IMR-90 (cell line): ENCODE data around the gene OPRL1. TPM values are rescaled to one million over a fixed set of nuclear protein-coding genes. Genes with fewer than 3 reads are reported as not detected.

Source experiments
- ATAC-seq: fragments of 200-7000 bp; cut with Tn5 transposase; 2 replicates; pipeline ENCODE4 v1.9.1; 2020; ENCODE audit warnings: low read depth, mild to moderate bottlenecking, moderate library complexity
- BruUV-seq: library from RNA; stranded (reverse); fragments of 400-500 nt; replicated peaks from 2 replicates; lab custom pipeline; 2021; lab: Mats Ljungman, UMichigan
- CTCF ChIA-PET: fragments of 300-600 bp; formaldehyde crosslinking; extraction: SDS; loops from one replicate; lab custom pipeline; 2021; ENCODE audit warnings: antibody characterized with exemption; lab: Yijun Ruan, JAX
- POLR2A ChIA-PET: fragments of 300-600 bp; sonication (Branson Sonifier 250); formaldehyde crosslinking; loops from one replicate; lab custom pipeline; 2022; ENCODE audit warnings: antibody characterized with exemption; ENCODE audit not compliant: unreplicated experiment; lab: Charles Lee
- DNase-seq: peaks from one replicate; pipeline ENCODE4 v3.0.0; 2013
- H2AFZ ChIP-seq: replicated peaks from 2 replicates; pipeline ENCODE3; 2013; ENCODE audit warnings: low read length, mild to moderate bottlenecking; ENCODE audit not compliant: poor library complexity
- H2AK5ac ChIP-seq: 2 replicates; pipeline ENCODE4 v1.6.1; 2013; ENCODE audit warnings: low read depth, low read length, inconsistent platforms
- H2AK9ac ChIP-seq: replicated peaks from 2 replicates; pipeline ENCODE3; 2013; ENCODE audit warnings: mild to moderate bottlenecking, low read depth, low read length, moderate library complexity; ENCODE audit not compliant: poor library complexity
- H2BK120ac ChIP-seq: 2 replicates; pipeline ENCODE4 v1.6.1; 2013; ENCODE audit warnings: low read depth, low read length, inconsistent platforms
- H2BK15ac ChIP-seq: 3 replicates; pipeline ENCODE4 v1.6.1; 2013; ENCODE audit warnings: low read depth, low read length, inconsistent platforms
- H2BK20ac ChIP-seq: 2 replicates; pipeline ENCODE4 v1.6.1; 2013; ENCODE audit warnings: low read depth, mild to moderate bottlenecking, inconsistent platforms, low read length, moderate library complexity
- H2BK5ac ChIP-seq: 2 replicates; pipeline ENCODE4 v1.6.1; 2013; ENCODE audit warnings: mild to moderate bottlenecking, low read depth, low read length, inconsistent platforms; ENCODE audit not compliant: poor library complexity, severe bottlenecking
- H3K14ac ChIP-seq: replicated peaks from 2 replicates; pipeline ENCODE4 v1.6.1; 2013; ENCODE audit warnings: low read depth, low read length, inconsistent platforms
- H3K18ac ChIP-seq: 2 replicates; pipeline ENCODE4 v1.6.1; 2013; ENCODE audit warnings: low read depth, low read length, control low read depth
- H3K23ac ChIP-seq: 2 replicates; pipeline ENCODE4 v1.6.1; 2013; ENCODE audit warnings: low read depth, low read length, inconsistent platforms
- H3K27ac ChIP-seq: 2 replicates; pipeline ENCODE4 v1.5.1; 2013; ENCODE audit warnings: mild to moderate bottlenecking, control low read depth, low read length; ENCODE audit not compliant: insufficient read depth
- H3K27me3 ChIP-seq: 2 replicates; pipeline ENCODE4 v1.6.1; 2013; ENCODE audit warnings: low read length; ENCODE audit not compliant: control insufficient read depth, insufficient read depth
- H3K36me3 ChIP-seq: 2 replicates; pipeline ENCODE4 v1.6.1; 2013; ENCODE audit warnings: low read length, mixed read lengths; ENCODE audit not compliant: control insufficient read depth, insufficient read depth
- H3K4ac ChIP-seq: 2 replicates; pipeline ENCODE4 v1.6.1; 2013; ENCODE audit warnings: low read depth, low read length, inconsistent platforms
- H3K4me1 ChIP-seq: 2 replicates; pipeline ENCODE4 v1.6.1; 2013; ENCODE audit warnings: low read length, mixed read lengths; ENCODE audit not compliant: control insufficient read depth, insufficient read depth
- H3K4me2 ChIP-seq: 2 replicates; pipeline ENCODE4 v1.6.1; 2013; ENCODE audit warnings: low read depth, mild to moderate bottlenecking, control low read depth, low read length, moderate library complexity
- H3K4me3 ChIP-seq: 2 replicates; pipeline ENCODE4 v1.5.1; 2013; ENCODE audit warnings: low read depth, mild to moderate bottlenecking, control low read depth, low read length, moderate library complexity; ENCODE audit not compliant: insufficient read depth
- H3K56ac ChIP-seq: 2 replicates; pipeline ENCODE4 v1.6.1; 2013; ENCODE audit warnings: low read length, inconsistent platforms; ENCODE audit not compliant: insufficient read depth; ENCODE audit errors: extremely low read depth
- H3K79me1 ChIP-seq, 2 experiments: 2 replicates each; pipeline ENCODE4 v1.6.1; 2013; ENCODE audit warnings: low read length in 2 of 2, inconsistent platforms in 1 of 2, low read depth in 1 of 2
- H3K9ac ChIP-seq: 2 replicates; pipeline ENCODE4 v1.6.1; 2013; ENCODE audit warnings: low read depth, low read length, control low read depth
- H3K9me1 ChIP-seq: 2 replicates; pipeline ENCODE4 v1.6.1; 2013; ENCODE audit warnings: low read length, inconsistent platforms; ENCODE audit not compliant: insufficient read depth
- H3K9me3 ChIP-seq: 2 replicates; pipeline ENCODE4 v1.6.1; 2013; ENCODE audit warnings: low read length; ENCODE audit not compliant: control insufficient read depth, insufficient read depth
- H4K20me1 ChIP-seq: 2 replicates; pipeline ENCODE4 v1.6.1; 2013; ENCODE audit warnings: low read length, inconsistent platforms; ENCODE audit not compliant: insufficient read depth
- H4K5ac ChIP-seq: 2 replicates; pipeline ENCODE4 v1.6.1; 2013; ENCODE audit warnings: mild to moderate bottlenecking, low read depth, low read length, control low read depth
- H4K8ac ChIP-seq, 2 experiments: 2 replicates each; pipeline ENCODE4 v1.6.1; 2013; ENCODE audit warnings: low read depth in 2 of 2, low read length in 2 of 2, control low read depth in 1 of 2, inconsistent platforms in 1 of 2
- H4K91ac ChIP-seq: 2 replicates; pipeline ENCODE4 v1.6.1; 2013; ENCODE audit warnings: low read depth, low read length, inconsistent platforms; ENCODE audit not compliant: insufficient read depth
- CEBPB ChIP-seq: IDR thresholded peaks from 2 replicates; pipeline ENCODE4 v1.6.1; 2012; ENCODE audit warnings: low read depth, low read length, improper control_type of control experiment
- CHD1 ChIP-seq: IDR thresholded peaks from 2 replicates; pipeline ENCODE4 v1.6.1; 2012; ENCODE audit warnings: low read depth, low read length, improper control_type of control experiment
- FOS ChIP-seq: fragments of 150-350 bp; IDR thresholded peaks from 2 replicates; pipeline ENCODE4 v1.6.1; 2016; ENCODE audit warnings: low read depth, low read length
- MAFK ChIP-seq: IDR thresholded peaks from 2 replicates; pipeline ENCODE4 v1.6.1; 2012; ENCODE audit warnings: low read depth, low read length, improper control_type of control experiment
- MAZ ChIP-seq: IDR thresholded peaks from 2 replicates; pipeline ENCODE4 v1.6.1; 2012; ENCODE audit warnings: low read depth, mild to moderate bottlenecking, low read length, improper control_type of control experiment, moderate library complexity, borderline replicate concordance
- NFE2L2 ChIP-seq: fragments of 150-350 bp; IDR thresholded peaks from 2 replicates; pipeline ENCODE4 v1.6.1; 2016; ENCODE audit warnings: low read depth, mild to moderate bottlenecking, low read length
- POLR2A ChIP-seq: IDR thresholded peaks from 2 replicates; pipeline ENCODE4 v1.6.1; 2012; ENCODE audit warnings: mild to moderate bottlenecking, low read depth, low read length
- RAD21 ChIP-seq: IDR thresholded peaks from 2 replicates; pipeline ENCODE4 v1.6.1; 2012; ENCODE audit warnings: low read length, improper control_type of control experiment
- RCOR1 ChIP-seq: IDR thresholded peaks from 2 replicates; pipeline ENCODE4 v1.6.1; 2012; ENCODE audit warnings: mild to moderate bottlenecking, low read length, improper control_type of control experiment; ENCODE audit not compliant: insufficient replicate concordance
- SMC3 ChIP-seq: fragments of 150-350 bp; IDR thresholded peaks from 2 replicates; pipeline ENCODE4 v1.6.1; 2016; ENCODE audit warnings: low read depth, mild to moderate bottlenecking, antibody characterized with exemption, low read length, moderate library complexity
- WGBS, 2 experiments: methylation state at CpG; one replicate each; pipeline versions ENCODE4 v1.1.5 to v1.1.7; 2013; ENCODE audit warnings: missing lambda C conversion rate in 2 of 2; ENCODE audit not compliant: insufficient read length in 1 of 2; ENCODE audit errors: extremely low coverage in 2 of 2; 5-methylcytosine and 5-hydroxymethylcytosine counted together
- dilution Hi-C: fragments of 300-500 bp; cut with HindIII; formaldehyde crosslinking; loops from one replicate; pipeline ENCODE4 v1.14.3; 2018; ENCODE audit warnings: low sequenced_read_pairs; ENCODE audit not compliant: unreplicated experiment
- in situ Hi-C: fragments of 300-500 bp; cut with MboI; formaldehyde crosslinking; loops from 3 replicates; pipeline ENCODE4 v1.14.3; 2019; ENCODE audit warnings: low sequenced_read_pairs, inconsistent platforms, mixed read lengths
- intact Hi-C: fragments of 100-400 bp; cut with micrococcal nuclease; formaldehyde crosslinking; loops from 2 replicates; pipeline ENCODE4 v1.10.0; 2022
- polyA plus RNA-seq, 3 experiments: library from polyadenylated mRNA; depleted of rRNA; stranded (reverse); fragments of >200 nt; gene quantifications; 2 replicates each; pipeline ENCODE4 v1.2.3, GENCODE V29; 2012; ENCODE audit warnings: low replicate concordance in 1 of 3
- total RNA-seq: library from RNA; depleted of rRNA; stranded (reverse); fragments of >200 nt; gene quantifications from 2 replicates; pipeline ENCODE4 v1.2.3, GENCODE V29; 2012
- TF ChIP-seq, protein P1 (sequence below): fragments of 150-350 bp; IDR thresholded peaks from 2 replicates; pipeline ENCODE4 v1.6.1; 2016; ENCODE audit warnings: low read depth, mild to moderate bottlenecking, low read length, moderate library complexity, borderline replicate concordance
- TF ChIP-seq, protein P2 (sequence below): fragments of 150-350 bp; IDR thresholded peaks from 2 replicates; pipeline ENCODE4 v1.6.1; 2017; ENCODE audit warnings: mild to moderate bottlenecking, antibody characterized with exemption, low read length, low read depth
- TF ChIP-seq, protein P3 (sequence below): conservative IDR thresholded peaks from 2 replicates; pipeline ENCODE4 v1.5.1; 2012; ENCODE audit warnings: mild to moderate bottlenecking, low read depth, low read length, improper control_type of control experiment

The OPRL1 gene
- total and polyA plus RNA-seq, 2 of the 4 experiments (the other 2 are of a cell fraction): 0.36 to 1.2 TPM

- no peaks in the 10 kb centered on the region for H3K9me3 ChIP-seq
- H4K20me1 ChIP-seq: peaks cover 15% of the 10 kb centered on the region
- H3K4me1 ChIP-seq: peaks cover 31% of the 10 kb centered on the region
- no TSS peak for BruUV-seq
- peak within 1 kb of the TSS; percentile 89; the same call in 1 of the 2 replicates for H3K23ac ChIP-seq
- H3K4me3 ChIP-seq: peak within 1 kb of the TSS; percentile 87
- 1% methylated on average over 45 of the region's 85 CpGs; no CpG with 5 or more reads in 1 of the 2 experiments for WGBS, 2 experiments
- H4K91ac ChIP-seq: peak within 1 kb of the TSS; percentile 80
- H4K8ac ChIP-seq: peak within 1 kb of the TSS; percentile 98
- ChIA-PET POLR2A (interaction anchor here (0.6 kb wide), 2 partner anchors 10 to 11 kb away, joined by 3 read pairs; no protein-coding TSS in a partner anchor), CTCF (interaction anchor here (1.5 kb wide), 1 partner anchor 82 kb away, joined by 3 read pairs; the partner anchor contains the start of gene PRPF6)
- H3K27ac ChIP-seq: peak within 1 kb of the TSS; percentile 95
- peak within 1 kb of the TSS; percentile 97 for H2AFZ ChIP-seq
- peak within 1 kb of the TSS; percentile 92 for H3K9ac ChIP-seq
- 0 out of 2 replicates have a peak within 1 kb of the TSS, but pooled peaks have one; percentile 35 for H2BK20ac ChIP-seq
- H3K36me3 ChIP-seq: no peaks in the 10 kb centered on the region
- peak within 1 kb of the TSS; percentile 99 for H4K5ac ChIP-seq
- H3K27me3 ChIP-seq: no peaks in the 10 kb centered on the region
- peak within 1 kb of the TSS; percentile 40; the same call in 1 of the 2 replicates for H3K56ac ChIP-seq
- peak within 1 kb of the TSS; percentile 58; the same call in 1 of the 3 replicates for H2BK15ac ChIP-seq
- peak within 1 kb of the TSS; percentile 88 for H3K4me2 ChIP-seq
- H3K9me1 ChIP-seq: peaks cover 19% of the 10 kb centered on the region
- H3K4ac ChIP-seq: peak within 1 kb of the TSS; percentile 90
- ATAC-seq (peak; percentile 94), DNase-seq (peak; percentile 95)
- peak within 1 kb of the TSS; percentile 63; the same call in 1 of the 2 replicates for H3K18ac ChIP-seq
- H2AK5ac ChIP-seq: peak within 1 kb of the TSS; percentile 85
- dilution Hi-C loops: no loop called here
- no peak within 1 kb of the TSS; the same call in 1 of the 2 replicates for H2BK120ac ChIP-seq
- H3K79me1 ChIP-seq: peaks cover 10 to 38% of the 10 kb centered on the region in 2 experiments; a peak in 3 of 4 replicates
- intact Hi-C loops: no loop called here
- in situ Hi-C loops: no loop called here
- peak within 1 kb of the TSS; percentile 91 for H3K14ac ChIP-seq
- H2AK9ac ChIP-seq: peak within 1 kb of the TSS; percentile 99
- H2BK5ac ChIP-seq: peak within 1 kb of the TSS; percentile 78
- TF ChIP-seq SMC3: no peak
- TF ChIP-seq, protein P1, sequence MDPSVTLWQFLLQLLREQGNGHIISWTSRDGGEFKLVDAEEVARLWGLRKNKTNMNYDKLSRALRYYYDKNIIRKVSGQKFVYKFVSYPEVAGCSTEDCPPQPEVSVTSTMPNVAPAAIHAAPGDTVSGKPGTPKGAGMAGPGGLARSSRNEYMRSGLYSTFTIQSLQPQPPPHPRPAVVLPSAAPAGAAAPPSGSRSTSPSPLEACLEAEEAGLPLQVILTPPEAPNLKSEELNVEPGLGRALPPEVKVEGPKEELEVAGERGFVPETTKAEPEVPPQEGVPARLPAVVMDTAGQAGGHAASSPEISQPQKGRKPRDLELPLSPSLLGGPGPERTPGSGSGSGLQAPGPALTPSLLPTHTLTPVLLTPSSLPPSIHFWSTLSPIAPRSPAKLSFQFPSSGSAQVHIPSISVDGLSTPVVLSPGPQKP: no peak
- TF ChIP-seq FOS: no peak
- no peak for TF ChIP-seq NFE2L2
- no peak for TF ChIP-seq RCOR1
- no peak for TF ChIP-seq CHD1
- TF ChIP-seq, protein P2, sequence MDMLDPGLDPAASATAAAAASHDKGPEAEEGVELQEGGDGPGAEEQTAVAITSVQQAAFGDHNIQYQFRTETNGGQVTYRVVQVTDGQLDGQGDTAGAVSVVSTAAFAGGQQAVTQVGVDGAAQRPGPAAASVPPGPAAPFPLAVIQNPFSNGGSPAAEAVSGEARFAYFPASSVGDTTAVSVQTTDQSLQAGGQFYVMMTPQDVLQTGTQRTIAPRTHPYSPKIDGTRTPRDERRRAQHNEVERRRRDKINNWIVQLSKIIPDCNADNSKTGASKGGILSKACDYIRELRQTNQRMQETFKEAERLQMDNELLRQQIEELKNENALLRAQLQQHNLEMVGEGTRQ: peak; percentile 70
- peak; percentile 74; the same call in 1 of the 2 replicates for TF ChIP-seq MAZ
- TF ChIP-seq RAD21: no peak
- TF ChIP-seq POLR2A: peak; percentile 80
- TF ChIP-seq, protein P3, sequence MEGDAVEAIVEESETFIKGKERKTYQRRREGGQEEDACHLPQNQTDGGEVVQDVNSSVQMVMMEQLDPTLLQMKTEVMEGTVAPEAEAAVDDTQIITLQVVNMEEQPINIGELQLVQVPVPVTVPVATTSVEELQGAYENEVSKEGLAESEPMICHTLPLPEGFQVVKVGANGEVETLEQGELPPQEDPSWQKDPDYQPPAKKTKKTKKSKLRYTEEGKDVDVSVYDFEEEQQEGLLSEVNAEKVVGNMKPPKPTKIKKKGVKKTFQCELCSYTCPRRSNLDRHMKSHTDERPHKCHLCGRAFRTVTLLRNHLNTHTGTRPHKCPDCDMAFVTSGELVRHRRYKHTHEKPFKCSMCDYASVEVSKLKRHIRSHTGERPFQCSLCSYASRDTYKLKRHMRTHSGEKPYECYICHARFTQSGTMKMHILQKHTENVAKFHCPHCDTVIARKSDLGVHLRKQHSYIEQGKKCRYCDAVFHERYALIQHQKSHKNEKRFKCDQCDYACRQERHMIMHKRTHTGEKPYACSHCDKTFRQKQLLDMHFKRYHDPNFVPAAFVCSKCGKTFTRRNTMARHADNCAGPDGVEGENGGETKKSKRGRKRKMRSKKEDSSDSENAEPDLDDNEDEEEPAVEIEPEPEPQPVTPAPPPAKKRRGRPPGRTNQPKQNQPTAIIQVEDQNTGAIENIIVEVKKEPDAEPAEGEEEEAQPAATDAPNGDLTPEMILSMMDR: no peak
- TF ChIP-seq CEBPB: no peak
- TF ChIP-seq MAFK: no peak
Measured at GRCh38 chr20:64062596-64063388, 17.1 kb upstream of the OPRL1 start, which contains the start of gene TCEA2. Gene TCEA2 (plus strand): TSS chr20:64063198. CDS start chr20:64063313, 115 bp downstream.
